Measurements from ENCODE around the gene SPINK13.

- no peak for TF ChIP-seq SUZ12 (IDR thresholded peaks at IDR 0.05; ENCODE audit: extremely low read depth, insufficient read depth, insufficient read length)
- no peak for TF ChIP-seq YY1 (IDR thresholded peaks at IDR 0.05; ENCODE audit: insufficient read depth, insufficient read length)
These were observed 43.6 kb downstream of the SPINK13 start, which contains the start of gene SPINK7 for GRCh38 chr5:148312153-148312552.

Data from NT2/D1 (cell line).